Cardiac muscle cell (in vitro differentiated cells and primary cell): ENCODE results near the gene ADORA2A. TPM values are rescaled to one million over a fixed set of nuclear protein-coding genes. Genes with fewer than 3 reads are reported as not detected.

Experiments used
- DNase-seq, 2 donors: peaks; one replicate each; pipeline versions ENCODE4 v3.0.0 to v3.0.0-alpha.2; 2010 to 2017; ENCODE audit warnings: low read depth in 1 of 2, low spot score in 1 of 2
- H3K27ac ChIP-seq: fragments of 200-600 bp; sonication (generic); 2 replicates; pipeline ENCODE4 v1.5.1; 2016
- H3K27me3 ChIP-seq: fragments of 200-600 bp; sonication (generic); 2 replicates; pipeline ENCODE4 v1.6.0; 2016; ENCODE audit warnings: control low read depth
- H3K36me3 ChIP-seq: fragments of 200-600 bp; sonication (generic); 2 replicates; pipeline ENCODE4 v1.5.1; 2016; ENCODE audit warnings: control low read depth
- H3K4me1 ChIP-seq: fragments of 200-600 bp; sonication (generic); 2 replicates; pipeline ENCODE4 v1.8.1; 2017; ENCODE audit warnings: low read depth, mild to moderate bottlenecking, mixed run types
- H3K4me3 ChIP-seq: fragments of 200-600 bp; sonication (generic); 2 replicates; pipeline ENCODE4 v1.5.1; 2016; ENCODE audit warnings: mild to moderate bottlenecking
- H3K9me3 ChIP-seq: fragments of 200-600 bp; sonication (generic); 2 replicates; pipeline ENCODE4 v1.5.1; 2017; ENCODE audit warnings: low read depth, mild to moderate bottlenecking, control low read depth
- polyA plus RNA-seq: library from polyadenylated mRNA; unstranded; fragments of >200 nt; fragmentation: Nextera tagmentation; extraction: Ambion mirVana; gene quantifications from 2 replicates; pipeline ENCODE4 v1.2.1, GENCODE V29; 2016
- total RNA-seq: library from RNA; depleted of rRNA; stranded (reverse); fragments of >200 nt; gene quantifications from 2 replicates; pipeline ENCODE4 v1.2.3, GENCODE V29; 2016
- TF ChIP-seq, protein P1 (sequence below): IDR thresholded peaks from 2 replicates; pipeline ENCODE4 v1.5.1; 2012; ENCODE audit warnings: low read depth, mild to moderate bottlenecking, low read length

Gene ADORA2A
- total RNA-seq (9.1 and 13.7 TPM in 2 replicates), polyA plus RNA-seq (4.0 and 5.9 TPM in 2 replicates)

DNA sequence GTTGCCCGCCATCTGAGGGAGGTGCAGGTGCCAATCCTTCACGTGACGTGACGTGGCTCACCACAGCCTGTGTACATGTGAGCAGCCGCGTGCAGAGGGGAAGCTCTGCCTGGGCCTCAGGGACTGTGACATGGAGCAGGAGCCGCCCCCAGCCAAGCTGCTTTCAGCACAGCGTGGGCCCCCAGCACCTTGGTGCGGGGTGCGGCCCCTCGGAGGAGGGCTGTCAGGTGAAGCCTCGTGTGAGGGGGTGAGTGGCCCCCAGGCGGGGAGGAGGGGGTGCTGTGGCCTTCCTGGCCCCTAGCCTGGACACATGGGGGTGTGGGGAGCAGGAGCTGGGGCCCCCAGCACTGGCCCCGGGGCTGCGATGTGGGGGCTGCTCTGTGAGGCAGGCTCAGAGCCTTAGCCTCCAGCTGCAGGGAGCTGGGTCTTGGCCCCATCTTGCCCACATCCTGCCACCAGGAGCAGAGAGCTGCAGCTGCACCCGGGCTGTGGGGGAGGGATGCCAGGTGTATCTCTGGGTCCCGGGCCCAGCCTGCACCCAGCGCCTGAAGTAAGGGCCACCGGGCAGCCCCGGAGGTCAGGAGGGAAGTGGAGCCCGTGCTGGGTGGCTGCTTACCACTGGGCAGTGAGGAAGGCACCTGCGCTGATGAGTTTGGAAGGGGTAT lies at the start of gene ADORA2A:
Gene ADORA2A (plus strand): TSS at position 100 of the 665 bp plus-strand sequence. CDS start 5,806 bp downstream, outside the sequence.
- no peaks in the 10 kb centered on the region for H3K4me1 ChIP-seq
- DNase-seq: no peak

GRCh38 chr22:24379536-24379935 lies 47.9 kb upstream of the ADORA2A start:
- Histone ChIP-seq H3K4me1 (no peaks in the 10 kb centered on the region), H3K27ac (no peak overlapping the region), H3K27me3 (no peaks in the 10 kb centered on the region), H3K9me3 (no peaks in the 10 kb centered on the region), H3K4me3 (no peak overlapping the region), H3K36me3 (peaks cover 42% of the 10 kb centered on the region)
- TF ChIP-seq, protein P1, sequence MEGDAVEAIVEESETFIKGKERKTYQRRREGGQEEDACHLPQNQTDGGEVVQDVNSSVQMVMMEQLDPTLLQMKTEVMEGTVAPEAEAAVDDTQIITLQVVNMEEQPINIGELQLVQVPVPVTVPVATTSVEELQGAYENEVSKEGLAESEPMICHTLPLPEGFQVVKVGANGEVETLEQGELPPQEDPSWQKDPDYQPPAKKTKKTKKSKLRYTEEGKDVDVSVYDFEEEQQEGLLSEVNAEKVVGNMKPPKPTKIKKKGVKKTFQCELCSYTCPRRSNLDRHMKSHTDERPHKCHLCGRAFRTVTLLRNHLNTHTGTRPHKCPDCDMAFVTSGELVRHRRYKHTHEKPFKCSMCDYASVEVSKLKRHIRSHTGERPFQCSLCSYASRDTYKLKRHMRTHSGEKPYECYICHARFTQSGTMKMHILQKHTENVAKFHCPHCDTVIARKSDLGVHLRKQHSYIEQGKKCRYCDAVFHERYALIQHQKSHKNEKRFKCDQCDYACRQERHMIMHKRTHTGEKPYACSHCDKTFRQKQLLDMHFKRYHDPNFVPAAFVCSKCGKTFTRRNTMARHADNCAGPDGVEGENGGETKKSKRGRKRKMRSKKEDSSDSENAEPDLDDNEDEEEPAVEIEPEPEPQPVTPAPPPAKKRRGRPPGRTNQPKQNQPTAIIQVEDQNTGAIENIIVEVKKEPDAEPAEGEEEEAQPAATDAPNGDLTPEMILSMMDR: no peak
- no peak for DNase-seq

More for the DNA sequence above, at the start of gene ADORA2A:
- peaks cover 13% of the 10 kb centered on the region for H3K27me3 ChIP-seq
- TF ChIP-seq, protein P1: no peak
- no peaks in the 10 kb centered on the region for H3K9me3 ChIP-seq
- H3K36me3 ChIP-seq: no peaks in the 10 kb centered on the region
- no peak within 1 kb of the TSS for H3K27ac ChIP-seq
- H3K4me3 ChIP-seq: no peak within 1 kb of the TSS

DNA sequence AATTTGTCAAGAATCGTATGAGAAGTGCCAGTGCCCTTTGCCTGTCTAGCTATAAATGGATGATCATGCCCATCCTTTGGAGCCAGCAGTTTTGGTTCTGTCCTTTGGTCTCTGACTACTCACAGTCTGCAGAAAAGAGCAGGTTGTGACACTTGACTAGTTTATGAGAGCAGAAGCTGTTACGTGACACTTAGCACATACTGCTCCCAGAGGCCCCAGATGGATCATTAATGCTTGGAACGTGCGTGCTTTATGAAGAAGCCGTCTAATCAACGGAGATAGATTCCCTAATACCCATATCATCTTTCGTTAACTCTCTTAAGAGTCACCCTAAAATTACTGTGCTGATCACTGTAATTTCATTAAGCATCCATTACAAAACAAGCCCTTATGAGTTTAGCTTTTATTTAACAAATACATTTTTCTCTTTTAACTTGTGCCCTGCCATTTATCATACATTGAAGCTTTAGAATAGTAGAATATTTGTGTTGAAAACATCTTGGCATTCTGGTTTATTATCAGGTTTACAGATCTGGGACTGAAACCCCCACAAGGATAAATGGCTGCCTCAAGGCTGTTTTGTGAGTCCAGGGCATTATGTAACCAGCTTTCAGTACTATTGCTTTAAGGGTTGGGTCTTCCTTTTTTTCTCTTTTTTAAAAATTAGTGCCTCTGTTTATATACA lies 47.0 kb upstream of the ADORA2A start:
- DNase-seq: no peak
- TF ChIP-seq, protein P1: no peak
- H3K4me3 ChIP-seq: no peak overlapping the region
- no peak overlapping the region for H3K27ac ChIP-seq
- H3K36me3 ChIP-seq: peaks cover 37% of the 10 kb centered on the region
- no peaks in the 10 kb centered on the region for H3K9me3 ChIP-seq
- no peaks in the 10 kb centered on the region for H3K4me1 ChIP-seq
- H3K27me3 ChIP-seq: no peaks in the 10 kb centered on the region

- Histone ChIP-seq H3K27me3 (no peaks in the 10 kb centered on the region), H3K36me3 (peaks cover 37% of the 10 kb centered on the region), H3K9me3 (no peaks in the 10 kb centered on the region), H3K27ac (no peak overlapping the region), H3K4me3 (no peak overlapping the region), H3K4me1 (no peaks in the 10 kb centered on the region)
- no peak for DNase-seq
- TF ChIP-seq, protein P1: no peak
These were observed 46.5 kb upstream of the ADORA2A start for GRCh38 chr22:24380905-24381230.

DNA sequence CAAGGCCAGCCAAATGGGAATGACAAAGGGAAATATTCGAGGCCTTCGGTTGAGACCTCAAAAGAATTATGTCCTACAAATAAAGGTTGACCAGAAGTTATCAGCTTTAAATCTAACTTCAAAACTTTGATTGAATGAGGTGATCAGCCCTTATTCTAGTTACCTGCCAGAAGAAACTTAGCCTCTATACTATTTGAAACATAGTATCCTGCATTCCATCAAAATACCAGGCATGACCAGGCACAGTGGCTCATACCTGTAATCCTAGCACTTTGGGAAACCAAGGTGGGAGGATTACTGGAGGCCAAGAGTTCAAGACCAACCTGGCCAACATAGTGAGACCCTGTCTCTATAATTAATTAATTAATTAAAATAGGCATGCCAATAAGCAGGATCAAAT lies 44.3 kb upstream of the ADORA2A start:
- Histone ChIP-seq H3K36me3 (peaks cover 22% of the 10 kb centered on the region), H3K9me3 (no peaks in the 10 kb centered on the region), H3K27me3 (no peaks in the 10 kb centered on the region), H3K27ac (no peak overlapping the region), H3K4me3 (no peak overlapping the region), H3K4me1 (no peaks in the 10 kb centered on the region)
- TF ChIP-seq, protein P1: no peak
- no peak for DNase-seq
